Tibial artery (tissue), 4 donors: Measurements from ENCODE around the gene MAFB.
"Not testable (repeated sequence)": the region's sequence is repeated elsewhere in the genome, so short reads cannot be mapped to it uniquely, and the experiment has no call there.

ENCODE experiments used
- DNase-seq, 2 donors: peaks; one replicate each; pipeline ENCODE4 v3.0.0-alpha.2; 2019
- H3K27ac ChIP-seq, 2 donors: fragments of 200-600 bp; sonication (generic) in 1 of 2; 1 replicate in 1 of 2; 2 replicates in 1 of 2; pipeline ENCODE4 v1.5.1; 2018 to 2019; ENCODE audit warnings: mild to moderate bottlenecking in 1 of 2
- H3K27me3 ChIP-seq, 2 donors: fragments of 200-600 bp; sonication (generic) in 1 of 2; one replicate each; pipeline versions ENCODE4 v1.5.1 to v1.6.0; 2016 to 2019
- H3K36me3 ChIP-seq, 3 donors: fragments of 200-600 bp; sonication (generic) in 2 of 3; one replicate each; pipeline ENCODE4 v1.5.1; 2016 to 2019; ENCODE audit warnings: mild to moderate bottlenecking in 2 of 3
- H3K4me1 ChIP-seq, 4 donors: fragments of 200-600 bp; sonication (generic) in 2 of 4; 1 replicate in 3 of 4; 2 replicates in 1 of 4; pipeline ENCODE4 v1.5.1; 2016 to 2019
- H3K4me3 ChIP-seq, 2 donors: fragments of 200-600 bp; sonication (generic) in 1 of 2; 1 replicate in 1 of 2; 2 replicates in 1 of 2; pipeline ENCODE4 v1.5.1; 2018 to 2019; ENCODE audit warnings: mild to moderate bottlenecking in 2 of 2
- H3K9me3 ChIP-seq, 3 donors: fragments of 200-600 bp; sonication (generic) in 1 of 3; one replicate each; pipeline ENCODE4 v1.5.1; 2016 to 2019
- CTCF ChIP-seq, 2 experiments: fragments of 200-600 bp in 1 of 2; fragments of 450-650 bp in 1 of 2; IDR thresholded peaks; one replicate each; pipeline ENCODE4 v1.5.1; 2017 to 2019; ENCODE audit warnings: antibody characterized with exemption in 2 of 2, mild to moderate bottlenecking in 1 of 2, moderate library complexity in 1 of 2
- intact Hi-C: fragments of 100-400 bp; cut with DNase I; formaldehyde crosslinking; loops from one replicate; pipeline ENCODE4 v1.15.0; 2023; ENCODE audit warnings: low total_unique reads

MAFB gene

GRCh38 chr20:40689100-40689942 lies at the start of gene MAFB:
Gene MAFB, minus strand, starts transcription at chr20:40689236. Its CDS starts 386 bp downstream, at chr20:40688850.
- Histone ChIP-seq H3K9me3 (no peaks in the 10 kb centered on the region), H3K4me1 (peaks cover 0 to 51% (median 26%) of the 10 kb centered on the region in 4 donors), H3K27me3 (peaks cover 0 to 38% of the 10 kb centered on the region in 2 donors), H3K27ac (peak within 1 kb of the TSS; percentile 95 to 99), H3K4me3 (peak within 1 kb of the TSS; percentile 64 to 73), H3K36me3 (no peaks in the 10 kb centered on the region)
- intact Hi-C loops: loop anchor here (10.0 kb wide), 1 partner anchor 185 kb away; no protein-coding TSS in a partner anchor
- DNase-seq: peak; percentile 92 to 97
- TF ChIP-seq CTCF (IDR thresholded peaks at IDR 0.05): peak in 1 of 2 experiments; percentile 13

- not testable (repeated sequence) for DNase-seq, H3K27ac ChIP-seq, H3K36me3 ChIP-seq, H3K4me1 ChIP-seq, H3K4me3 ChIP-seq, H3K9me3 ChIP-seq
- H3K27me3 ChIP-seq: peaks cover 0 to 28% of the 10 kb centered on the region in 2 donors
- intact Hi-C loops: loop anchor here (5.0 kb wide), 1 partner anchor 211 kb away; no protein-coding TSS in a partner anchor
These were observed 47.4 kb upstream of the MAFB start for GRCh38 chr20:40736468-40736867.

GRCh38 chr20:40728996-40729395 lies 40.0 kb upstream of the MAFB start:
- H3K9me3 ChIP-seq: no peaks in the 10 kb centered on the region
- H3K36me3 ChIP-seq: no peaks in the 10 kb centered on the region
- H3K27ac ChIP-seq: no peak overlapping the region
- no peak overlapping the region for H3K4me3 ChIP-seq
- no peak for DNase-seq
- no peaks in the 10 kb centered on the region for H3K4me1 ChIP-seq
- H3K27me3 ChIP-seq: peaks cover 0 to 3% of the 10 kb centered on the region in 2 donors
- TF ChIP-seq CTCF (IDR thresholded peaks at IDR 0.05): no peak
- intact Hi-C loops: no loop called here

- intact Hi-C loops: no loop called here
- H3K36me3 ChIP-seq: no peaks in the 10 kb centered on the region
- H3K4me1 ChIP-seq: no peaks in the 10 kb centered on the region
- no peak overlapping the region for H3K27ac ChIP-seq
- H3K4me3 ChIP-seq: no peak overlapping the region
- H3K27me3 ChIP-seq: no peaks in the 10 kb centered on the region
- no peak for DNase-seq
- TF ChIP-seq CTCF (IDR thresholded peaks at IDR 0.05): no peak
- H3K9me3 ChIP-seq: no peaks in the 10 kb centered on the region
These were observed 39.4 kb upstream of the MAFB start for GRCh38 chr20:40728470-40728869.

- Histone ChIP-seq H3K9me3 (no peaks in the 10 kb centered on the region), H3K4me3 (no peak overlapping the region), H3K27ac (no peak overlapping the region), H3K27me3 (no peaks in the 10 kb centered on the region), H3K4me1 (no peaks in the 10 kb centered on the region), H3K36me3 (no peaks in the 10 kb centered on the region)
- DNase-seq: no peak
- intact Hi-C loops: no loop called here
- no peak for TF ChIP-seq CTCF (IDR thresholded peaks at IDR 0.05)
These were observed 38.9 kb upstream of the MAFB start for GRCh38 chr20:40727960-40728359.

- no peak overlapping the region for H3K27ac ChIP-seq
- no peak overlapping the region for H3K4me3 ChIP-seq
- H3K36me3 ChIP-seq: no peaks in the 10 kb centered on the region
- DNase-seq: no peak
- TF ChIP-seq CTCF (IDR thresholded peaks at IDR 0.05): no peak
- intact Hi-C loops: no loop called here
- H3K4me1 ChIP-seq: no peaks in the 10 kb centered on the region
- no peaks in the 10 kb centered on the region for H3K27me3 ChIP-seq
- no peaks in the 10 kb centered on the region for H3K9me3 ChIP-seq
These were observed 37.7 kb upstream of the MAFB start for GRCh38 chr20:40726776-40727175.
